Keratinocyte (primary cell): ENCODE results near the gene KANSL1. TPM values are rescaled to one million over a fixed set of nuclear protein-coding genes. Genes with fewer than 3 reads are reported as not detected.

ENCODE experiments used
- DNase-seq: peaks from one replicate; pipeline ENCODE4 v3.0.0-alpha.2; 2011; ENCODE audit warnings: low read depth, missing footprints, low spot score
- FAIRE-seq: peaks from 2 replicates; lab custom pipeline; 2011; peaks lifted over from hg19 to GRCh38; lab: Jason Lieb, UNC
- H2AFZ ChIP-seq: 2 replicates; pipeline ENCODE4 v1.6.0; 2012; ENCODE audit warnings: low read length, control low read depth, inconsistent platforms; ENCODE audit not compliant: control insufficient read depth
- H3K27ac ChIP-seq: 2 replicates; pipeline ENCODE4 v1.5.1; 2011; ENCODE audit warnings: low read length; ENCODE audit not compliant: control insufficient read depth, insufficient read depth
- H3K27me3 ChIP-seq: 3 replicates; pipeline ENCODE4 v1.6.0; 2011; ENCODE audit warnings: low read length; ENCODE audit not compliant: control insufficient read depth, insufficient read depth; ENCODE audit errors: extremely low read depth
- H3K36me3 ChIP-seq, 2 experiments: 2 replicates in 1 of 2; 3 replicates in 1 of 2; pipeline ENCODE4 v1.5.1; 2011; ENCODE audit warnings: low read length in 2 of 2, mild to moderate bottlenecking in 1 of 2; ENCODE audit not compliant: control insufficient read depth in 2 of 2, insufficient read depth in 2 of 2; ENCODE audit errors: extremely low read depth in 1 of 2
- H3K4me1 ChIP-seq: 3 replicates; pipeline ENCODE4 v1.5.1; 2011; ENCODE audit warnings: low read length; ENCODE audit not compliant: control insufficient read depth, insufficient read depth; ENCODE audit errors: extremely low read depth
- H3K4me2 ChIP-seq: 3 replicates; pipeline ENCODE4 v1.6.0; 2011; ENCODE audit warnings: low read depth, low read length; ENCODE audit not compliant: control insufficient read depth, insufficient read depth; ENCODE audit errors: extremely low read depth
- H3K4me3 ChIP-seq, 3 experiments: fragments of 200-600 bp in 1 of 3; sonication (generic) in 1 of 3; 2 replicates in 2 of 3; 3 replicates in 1 of 3; pipeline ENCODE4 v1.5.1; 2011 to 2016; ENCODE audit warnings: low read length in 3 of 3, mild to moderate bottlenecking in 3 of 3, control low read depth in 2 of 3, inconsistent platforms in 1 of 3, low read depth in 1 of 3, mixed read lengths in 1 of 3, mixed run types in 1 of 3, moderate library complexity in 1 of 3; ENCODE audit not compliant: control insufficient read depth in 2 of 3, insufficient read depth in 2 of 3; ENCODE audit errors: extremely low read depth in 1 of 3
- H3K79me2 ChIP-seq: 2 replicates; pipeline ENCODE4 v1.6.0; 2012; ENCODE audit warnings: low read length; ENCODE audit not compliant: control insufficient read depth, insufficient read depth
- H3K9ac ChIP-seq: 3 replicates; pipeline ENCODE4 v1.6.0; 2011; ENCODE audit warnings: low read length; ENCODE audit not compliant: control insufficient read depth, insufficient read depth; ENCODE audit errors: extremely low read depth
- H3K9me1 ChIP-seq: 3 replicates; pipeline ENCODE4 v1.6.0; 2011; ENCODE audit warnings: low read length; ENCODE audit not compliant: control insufficient read depth, insufficient read depth; ENCODE audit errors: extremely low read depth
- H3K9me3 ChIP-seq: 2 replicates; pipeline ENCODE4 v1.5.1; 2012; ENCODE audit warnings: low read depth, low read length; ENCODE audit not compliant: control insufficient read depth
- H4K20me1 ChIP-seq: 3 replicates; pipeline ENCODE4 v1.6.0; 2011; ENCODE audit warnings: low read length; ENCODE audit not compliant: control insufficient read depth, insufficient read depth; ENCODE audit errors: extremely low read depth
- EZH2 ChIP-seq: IDR thresholded peaks from one replicate; pipeline ENCODE4 v1.6.1; 2012; ENCODE audit warnings: inconsistent platforms, mild to moderate bottlenecking, low read length, moderate library complexity
- dilution Hi-C: fragments of 300-500 bp; cut with MboI; formaldehyde crosslinking; loops from one replicate; pipeline ENCODE4 v1.7.0; 2020; ENCODE audit warnings: low sequenced_read_pairs; ENCODE audit not compliant: extremely low pct_ligation_motif_present
- polyA plus RNA-seq, 5 experiments: library from polyadenylated mRNA; depleted of rRNA in 3 of 5; stranded (reverse) in 3 of 5; stranded (forward) in 1 of 5; unstranded in 1 of 5; fragments of >200 nt; gene quantifications; 1 replicate in 1 of 5; 2 replicates in 3 of 5; 3 replicates in 1 of 5; pipeline versions ENCODE4 v1.2.1 to v1.2.3, GENCODE V29; 2011 to 2012; ENCODE audit warnings: missing spikeins in 2 of 5, low read depth in 1 of 5, low replicate concordance in 1 of 5
- TF ChIP-seq, protein P1 (sequence below), 3 experiments: IDR thresholded peaks in 1 of 3; conservative IDR thresholded peaks in 1 of 3; optimal IDR thresholded peaks in 1 of 3; 2 replicates in 2 of 3; 3 replicates in 1 of 3; pipeline versions ENCODE3 to v1.5.1; 2011; ENCODE audit warnings: low read length in 3 of 3, mild to moderate bottlenecking in 3 of 3, moderate library complexity in 2 of 3, control low read depth in 1 of 3, inconsistent platforms in 1 of 3; ENCODE audit not compliant: insufficient read depth in 2 of 3; ENCODE audit errors: extremely low read depth in 1 of 3

KANSL1 gene
- polyA plus RNA-seq, 1 donor (not counting 4 experiments of a cell fraction or from before 2014, with no cell fraction given) = 17.6 TPM

DNA sequence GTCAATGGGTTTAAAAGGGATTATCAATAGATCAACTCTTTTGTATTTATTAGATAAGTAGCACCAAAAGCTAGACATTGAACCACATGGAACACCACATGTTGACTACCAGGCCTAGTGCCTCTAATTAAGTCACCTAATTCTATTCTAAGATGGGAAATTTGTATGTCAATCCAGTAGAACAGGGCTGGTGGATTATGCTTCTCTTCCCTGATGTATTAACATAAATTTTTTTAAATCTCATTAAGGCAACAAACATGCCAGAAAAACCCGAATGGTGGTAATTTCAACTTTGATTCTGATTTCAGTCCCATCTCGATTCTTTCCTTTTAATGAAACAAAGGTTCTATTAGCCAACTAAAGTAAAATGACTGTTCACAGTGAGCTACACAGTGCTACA, 92.6 kb downstream of the KANSL1 start:
- Histone ChIP-seq H4K20me1 (peaks cover 10% of the 10 kb centered on the region), H3K4me1 (peaks cover 9% of the 10 kb centered on the region), H3K27ac (peak overlapping the region; percentile 49), H3K9ac (no peak overlapping the region), H3K9me3 (no peaks in the 10 kb centered on the region), H3K79me2 (peaks cover 74% of the 10 kb centered on the region), H3K27me3 (no peaks in the 10 kb centered on the region), H3K9me1 (peaks cover 2% of the 10 kb centered on the region), H3K36me3 (no peaks in the 10 kb centered on the region), H3K4me2 (peak overlapping the region; percentile 0), H2AFZ (no peak overlapping the region), H3K4me3 (no peak overlapping the region)
- dilution Hi-C loops = no loop called here
- DNase-seq (no peak), FAIRE-seq (no peak)
- TF ChIP-seq, protein P1, sequence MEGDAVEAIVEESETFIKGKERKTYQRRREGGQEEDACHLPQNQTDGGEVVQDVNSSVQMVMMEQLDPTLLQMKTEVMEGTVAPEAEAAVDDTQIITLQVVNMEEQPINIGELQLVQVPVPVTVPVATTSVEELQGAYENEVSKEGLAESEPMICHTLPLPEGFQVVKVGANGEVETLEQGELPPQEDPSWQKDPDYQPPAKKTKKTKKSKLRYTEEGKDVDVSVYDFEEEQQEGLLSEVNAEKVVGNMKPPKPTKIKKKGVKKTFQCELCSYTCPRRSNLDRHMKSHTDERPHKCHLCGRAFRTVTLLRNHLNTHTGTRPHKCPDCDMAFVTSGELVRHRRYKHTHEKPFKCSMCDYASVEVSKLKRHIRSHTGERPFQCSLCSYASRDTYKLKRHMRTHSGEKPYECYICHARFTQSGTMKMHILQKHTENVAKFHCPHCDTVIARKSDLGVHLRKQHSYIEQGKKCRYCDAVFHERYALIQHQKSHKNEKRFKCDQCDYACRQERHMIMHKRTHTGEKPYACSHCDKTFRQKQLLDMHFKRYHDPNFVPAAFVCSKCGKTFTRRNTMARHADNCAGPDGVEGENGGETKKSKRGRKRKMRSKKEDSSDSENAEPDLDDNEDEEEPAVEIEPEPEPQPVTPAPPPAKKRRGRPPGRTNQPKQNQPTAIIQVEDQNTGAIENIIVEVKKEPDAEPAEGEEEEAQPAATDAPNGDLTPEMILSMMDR (optimal IDR thresholded peaks at IDR 0.05 in 1 of 3, IDR thresholded peaks at IDR 0.05 in 1 of 3, conservative IDR thresholded peaks at IDR 0.05 in 1 of 3; ENCODE audit: extremely low read depth in 1 of 3, insufficient read depth in 2 of 3, low read length in 3 of 3) = no peak
- TF ChIP-seq EZH2 = no peak

DNA sequence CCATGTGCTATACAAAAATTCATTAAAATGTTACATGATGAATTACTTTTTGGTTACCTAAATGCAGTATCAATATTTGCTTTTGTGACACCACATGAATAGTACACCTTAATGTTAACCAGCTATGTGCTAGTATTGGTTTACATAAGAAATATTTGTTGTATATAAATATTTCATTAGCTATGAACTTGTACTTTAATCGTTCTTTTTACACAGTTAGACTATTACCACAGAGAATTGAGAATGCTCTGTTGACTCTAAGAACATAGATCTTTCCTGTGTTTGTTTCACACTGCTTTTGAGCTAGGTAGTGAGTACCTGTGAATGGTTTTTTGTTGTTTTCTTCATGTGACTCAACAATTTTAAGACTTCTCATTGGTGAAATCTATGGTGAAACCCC, 93.4 kb downstream of the KANSL1 start:
- no peak overlapping the region for H3K4me3 ChIP-seq
- FAIRE-seq = no peak
- no peaks in the 10 kb centered on the region for H3K9me3 ChIP-seq
- H3K9me1 ChIP-seq = peaks cover 2% of the 10 kb centered on the region
- H3K9ac ChIP-seq = no peak overlapping the region
- dilution Hi-C loops = no loop called here
- H3K27me3 ChIP-seq = no peaks in the 10 kb centered on the region
- H3K4me1 ChIP-seq = peaks cover 9% of the 10 kb centered on the region
- H3K4me2 ChIP-seq = no peak overlapping the region
- no peak for DNase-seq
- no peak overlapping the region for H3K27ac ChIP-seq
- H3K79me2 ChIP-seq = peaks cover 74% of the 10 kb centered on the region
- H4K20me1 ChIP-seq = peaks cover 10% of the 10 kb centered on the region
- TF ChIP-seq, protein P1 (optimal IDR thresholded peaks at IDR 0.05 in 1 of 3, IDR thresholded peaks at IDR 0.05 in 1 of 3, conservative IDR thresholded peaks at IDR 0.05 in 1 of 3; ENCODE audit: extremely low read depth in 1 of 3, insufficient read depth in 2 of 3, low read length in 3 of 3) = no peak
- TF ChIP-seq EZH2 = no peak
- no peaks in the 10 kb centered on the region for H3K36me3 ChIP-seq
- no peak overlapping the region for H2AFZ ChIP-seq
